Left ventricle myocardium inferior (tissue), 1 donor: ENCODE measurements around the gene PRLR. TPM values are rescaled to one million over a fixed set of nuclear protein-coding genes. Genes with fewer than 3 reads are reported as not detected.

Source experiments
- DNase-seq: peaks from one replicate; pipeline ENCODE4 v3.0.0-alpha.2; 2020
- H3K27ac ChIP-seq: fragments of 200-600 bp; replicated peaks from 2 replicates; pipeline ENCODE4 v1.8.0; 2021
- H3K27me3 ChIP-seq: fragments of 200-600 bp; 2 replicates; pipeline ENCODE4 v1.8.0; 2021; ENCODE audit warnings: low read depth
- H3K36me3 ChIP-seq: fragments of 200-600 bp; 2 replicates; pipeline ENCODE4 v1.8.0; 2021
- H3K4me1 ChIP-seq: fragments of 200-600 bp; 2 replicates; pipeline ENCODE4 v1.8.0; 2021
- H3K4me3 ChIP-seq: fragments of 200-600 bp; 2 replicates; pipeline ENCODE4 v1.8.0; 2021; ENCODE audit warnings: mild to moderate bottlenecking, moderate library complexity
- H3K9me3 ChIP-seq: fragments of 200-600 bp; replicated peaks from 2 replicates; pipeline ENCODE4 v1.8.0; 2021
- intact Hi-C: fragments of 100-400 bp; cut with micrococcal nuclease; formaldehyde crosslinking; loops from one replicate; pipeline ENCODE4 v1.11.0; 2022
- total RNA-seq: library from RNA; stranded (reverse); fragmentation: NEBNext Ultra II Directional; extraction: Animal tissue kit (Norgen Biotek cat#: 25700); gene quantifications from one replicate; pipeline ENCODE4 v1.2.1, GENCODE V29; 2021
- TF ChIP-seq, protein P1 (sequence below): fragments of 200-600 bp; IDR thresholded peaks from 2 replicates; pipeline ENCODE4 v1.8.0; 2021; ENCODE audit warnings: antibody characterized with exemption, mild to moderate bottlenecking, borderline replicate concordance
- donor health status: DM: no; HTN: yes; CAD: no; lungs with severe emphysema.

PRLR gene
- total RNA-seq, 1 donor from 2014 or later, result 0.66 TPM

DNA sequence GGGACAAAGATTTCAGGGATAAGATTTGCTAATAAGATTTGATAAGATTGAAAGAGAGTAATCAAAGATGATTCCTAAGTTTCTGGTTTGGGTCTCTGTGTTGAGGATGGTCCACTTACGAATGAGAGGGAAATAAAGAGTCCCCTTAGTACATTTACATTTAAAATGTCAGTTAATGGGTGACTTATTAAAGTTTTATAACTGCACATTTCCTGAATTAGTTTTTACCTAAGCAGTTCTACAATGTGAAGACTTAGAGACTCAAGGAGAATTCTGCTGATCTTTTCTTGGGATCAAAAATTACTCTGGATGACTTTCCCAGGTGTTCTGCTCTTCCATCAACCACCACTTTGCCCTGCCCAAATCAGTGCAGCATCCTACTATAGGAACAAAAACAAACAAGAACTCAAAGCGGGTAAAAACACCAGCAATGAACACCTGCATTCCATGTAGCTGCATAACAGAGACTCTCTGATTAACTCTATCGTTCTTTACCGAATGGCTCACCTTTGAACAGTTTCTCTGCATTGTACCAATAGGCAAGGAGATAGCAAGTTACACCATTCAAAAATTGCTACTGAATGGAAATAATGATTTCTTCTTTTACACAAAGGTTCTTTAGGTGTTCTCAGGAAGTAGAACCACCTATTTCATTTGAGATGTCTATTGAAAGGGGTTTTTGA is 65.3 kb downstream of the PRLR start:
- Histone ChIP-seq H3K9me3 (peaks cover 22% of the 10 kb centered on the region), H3K36me3 (no peaks in the 10 kb centered on the region), H3K27me3 (no peaks in the 10 kb centered on the region), H3K4me3 (no peak overlapping the region), H3K4me1 (peaks cover 2% of the 10 kb centered on the region), H3K27ac (no peak overlapping the region)
- no peak for DNase-seq
- TF ChIP-seq, protein P1, sequence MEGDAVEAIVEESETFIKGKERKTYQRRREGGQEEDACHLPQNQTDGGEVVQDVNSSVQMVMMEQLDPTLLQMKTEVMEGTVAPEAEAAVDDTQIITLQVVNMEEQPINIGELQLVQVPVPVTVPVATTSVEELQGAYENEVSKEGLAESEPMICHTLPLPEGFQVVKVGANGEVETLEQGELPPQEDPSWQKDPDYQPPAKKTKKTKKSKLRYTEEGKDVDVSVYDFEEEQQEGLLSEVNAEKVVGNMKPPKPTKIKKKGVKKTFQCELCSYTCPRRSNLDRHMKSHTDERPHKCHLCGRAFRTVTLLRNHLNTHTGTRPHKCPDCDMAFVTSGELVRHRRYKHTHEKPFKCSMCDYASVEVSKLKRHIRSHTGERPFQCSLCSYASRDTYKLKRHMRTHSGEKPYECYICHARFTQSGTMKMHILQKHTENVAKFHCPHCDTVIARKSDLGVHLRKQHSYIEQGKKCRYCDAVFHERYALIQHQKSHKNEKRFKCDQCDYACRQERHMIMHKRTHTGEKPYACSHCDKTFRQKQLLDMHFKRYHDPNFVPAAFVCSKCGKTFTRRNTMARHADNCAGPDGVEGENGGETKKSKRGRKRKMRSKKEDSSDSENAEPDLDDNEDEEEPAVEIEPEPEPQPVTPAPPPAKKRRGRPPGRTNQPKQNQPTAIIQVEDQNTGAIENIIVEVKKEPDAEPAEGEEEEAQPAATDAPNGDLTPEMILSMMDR, result no peak
- intact Hi-C loops, result no loop called here

DNA sequence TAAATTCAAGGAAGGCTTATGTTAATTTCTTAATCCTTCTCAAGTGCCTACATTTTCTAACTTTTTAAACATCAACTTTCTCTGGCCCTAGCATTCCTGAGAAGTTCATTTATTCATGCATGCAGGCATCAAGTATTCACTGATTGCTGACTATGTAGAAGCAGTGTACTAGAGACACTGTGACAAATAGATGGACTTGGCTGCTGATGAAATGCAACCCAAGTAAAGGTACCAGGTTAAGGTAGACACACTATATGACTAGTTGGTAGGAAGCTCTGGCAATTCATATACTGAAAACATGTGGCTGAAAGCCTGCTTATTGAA is 66.6 kb downstream of the PRLR start:
- TF ChIP-seq, protein P1, result no peak
- Histone ChIP-seq H3K27ac (no peak overlapping the region), H3K36me3 (no peaks in the 10 kb centered on the region), H3K9me3 (peaks cover 18% of the 10 kb centered on the region), H3K4me3 (no peak overlapping the region), H3K27me3 (no peaks in the 10 kb centered on the region), H3K4me1 (peaks cover 9% of the 10 kb centered on the region)
- DNase-seq, result no peak
- intact Hi-C loops, result no loop called here

DNA sequence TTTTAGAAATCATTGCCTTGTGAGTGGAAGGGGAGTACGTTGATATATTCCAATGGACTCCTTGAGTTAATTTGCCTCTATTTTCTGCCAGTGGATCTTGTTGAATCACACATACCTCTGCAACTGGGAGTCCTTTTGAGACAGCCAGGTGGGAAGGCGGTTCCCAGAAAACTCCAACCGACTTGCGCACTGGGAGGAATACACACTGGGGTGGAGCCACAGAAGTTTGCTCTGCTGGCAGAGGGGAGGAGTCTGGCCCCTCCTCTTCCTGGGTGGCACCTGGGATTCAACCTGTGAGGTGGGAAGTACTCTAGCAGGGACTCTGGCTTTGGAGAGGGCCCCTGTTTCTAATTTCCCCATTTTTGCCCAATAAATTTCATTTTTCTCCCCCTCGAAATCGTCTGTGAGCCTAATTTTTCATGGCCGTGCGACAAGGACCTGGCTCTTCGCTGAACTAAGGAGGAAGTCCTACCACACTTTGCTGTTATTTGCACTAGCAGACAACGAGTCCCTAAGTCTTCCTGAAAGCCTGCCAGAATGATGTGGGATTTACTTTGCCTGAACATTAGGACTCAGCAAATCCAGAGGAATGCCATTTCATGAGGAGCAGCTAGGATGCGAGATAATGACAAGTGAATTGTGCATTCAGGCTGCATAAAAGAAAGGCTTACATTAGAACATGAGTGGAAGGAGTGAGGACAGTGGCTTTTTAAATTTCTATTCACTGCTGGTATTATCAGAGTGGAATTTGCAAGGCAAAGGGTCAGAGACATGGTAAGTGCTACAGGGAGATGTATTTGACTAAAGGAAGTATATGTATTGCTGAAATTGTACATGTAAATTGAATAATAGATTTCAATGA is 67.2 kb downstream of the PRLR start:
- intact Hi-C loops, result no loop called here

GRCh38 chr5:35161652-35162273 is 68.5 kb downstream of the PRLR start:
- H3K9me3 ChIP-seq, result no peaks in the 10 kb centered on the region
- no peak overlapping the region for H3K4me3 ChIP-seq
- DNase-seq, result no peak
- peaks cover 9% of the 10 kb centered on the region for H3K4me1 ChIP-seq
- no peaks in the 10 kb centered on the region for H3K36me3 ChIP-seq
- no peak overlapping the region for H3K27ac ChIP-seq
- intact Hi-C loops, result no loop called here
- TF ChIP-seq, protein P1, result no peak
- H3K27me3 ChIP-seq, result no peaks in the 10 kb centered on the region

More for the DNA sequence above, 67.2 kb downstream of the PRLR start:
- no peak overlapping the region for H3K27ac ChIP-seq
- H3K36me3 ChIP-seq, result no peaks in the 10 kb centered on the region
- TF ChIP-seq, protein P1, result no peak
- H3K27me3 ChIP-seq, result no peaks in the 10 kb centered on the region
- H3K4me3 ChIP-seq, result no peak overlapping the region
- peaks cover 12% of the 10 kb centered on the region for H3K9me3 ChIP-seq
- DNase-seq, result no peak
- peaks cover 9% of the 10 kb centered on the region for H3K4me1 ChIP-seq

DNA sequence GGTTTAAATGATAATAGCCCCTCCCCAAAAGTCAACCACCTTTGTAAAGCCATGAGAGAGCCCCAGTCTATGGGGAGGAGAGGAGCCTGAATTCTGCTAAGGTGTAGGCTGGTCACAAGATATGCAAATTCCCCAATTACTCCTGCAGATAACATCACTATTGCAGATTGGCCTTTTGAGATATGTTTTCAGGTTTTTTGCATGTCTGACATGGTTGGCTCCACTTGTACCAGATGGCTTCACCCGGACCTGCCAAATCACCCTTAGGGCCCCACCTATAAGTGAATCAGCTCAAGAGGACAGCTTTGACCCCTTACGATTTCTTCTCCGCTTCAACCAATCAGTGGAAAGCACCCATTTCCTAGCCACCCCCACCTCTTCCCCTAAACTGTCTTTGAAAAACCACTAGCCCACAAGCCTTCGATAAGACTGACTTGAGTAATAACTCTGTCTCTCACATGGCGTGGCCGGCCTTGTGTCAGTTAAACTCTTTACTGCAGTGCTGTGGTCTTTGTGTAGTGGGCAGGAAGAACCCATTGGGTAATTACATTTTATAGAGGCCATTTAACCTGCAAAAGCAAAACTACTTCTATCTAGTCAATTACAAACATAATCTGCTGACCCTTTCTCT is 69.7 kb downstream of the PRLR start:
- H3K4me1 ChIP-seq, result peaks cover 9% of the 10 kb centered on the region
- H3K27ac ChIP-seq, result peak overlapping the region; percentile 63
- no peak overlapping the region for H3K4me3 ChIP-seq
- no peaks in the 10 kb centered on the region for H3K27me3 ChIP-seq
- intact Hi-C loops, result no loop called here
- TF ChIP-seq, protein P1, result no peak
- no peaks in the 10 kb centered on the region for H3K9me3 ChIP-seq
- H3K36me3 ChIP-seq, result no peaks in the 10 kb centered on the region
- no peak for DNase-seq
